Thyroid gland (tissue), 4 donors: Measurements from ENCODE around the gene PIK3R6.

Source experiments
- POLR2A ChIP-seq, 2 donors: fragments of 450-650 bp; IDR thresholded peaks; one replicate each; pipeline ENCODE4 v1.6.1; 2017; ENCODE audit warnings: antibody characterized with exemption in 2 of 2, mild to moderate bottlenecking in 2 of 2, moderate library complexity in 1 of 2
- TF ChIP-seq, protein P1 (sequence below), 6 experiments: fragments of 200-600 bp in 3 of 6; fragments of 450-650 bp in 3 of 6; sonication (generic) in 3 of 6; IDR thresholded peaks; one replicate each; pipeline ENCODE4 v1.5.1; 2016 to 2019; ENCODE audit warnings: antibody characterized with exemption in 6 of 6, mild to moderate bottlenecking in 2 of 6, inconsistent platforms in 1 of 6, moderate library complexity in 1 of 6

GRCh38 chr17:8828517-8828875 lies 39.0 kb downstream of the PIK3R6 start:
- TF ChIP-seq, protein P1, sequence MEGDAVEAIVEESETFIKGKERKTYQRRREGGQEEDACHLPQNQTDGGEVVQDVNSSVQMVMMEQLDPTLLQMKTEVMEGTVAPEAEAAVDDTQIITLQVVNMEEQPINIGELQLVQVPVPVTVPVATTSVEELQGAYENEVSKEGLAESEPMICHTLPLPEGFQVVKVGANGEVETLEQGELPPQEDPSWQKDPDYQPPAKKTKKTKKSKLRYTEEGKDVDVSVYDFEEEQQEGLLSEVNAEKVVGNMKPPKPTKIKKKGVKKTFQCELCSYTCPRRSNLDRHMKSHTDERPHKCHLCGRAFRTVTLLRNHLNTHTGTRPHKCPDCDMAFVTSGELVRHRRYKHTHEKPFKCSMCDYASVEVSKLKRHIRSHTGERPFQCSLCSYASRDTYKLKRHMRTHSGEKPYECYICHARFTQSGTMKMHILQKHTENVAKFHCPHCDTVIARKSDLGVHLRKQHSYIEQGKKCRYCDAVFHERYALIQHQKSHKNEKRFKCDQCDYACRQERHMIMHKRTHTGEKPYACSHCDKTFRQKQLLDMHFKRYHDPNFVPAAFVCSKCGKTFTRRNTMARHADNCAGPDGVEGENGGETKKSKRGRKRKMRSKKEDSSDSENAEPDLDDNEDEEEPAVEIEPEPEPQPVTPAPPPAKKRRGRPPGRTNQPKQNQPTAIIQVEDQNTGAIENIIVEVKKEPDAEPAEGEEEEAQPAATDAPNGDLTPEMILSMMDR (IDR thresholded peaks at IDR 0.05) = no peak
- no peak for TF ChIP-seq POLR2A (IDR thresholded peaks at IDR 0.05)
